Spinal cord (tissue), 10 donors: ENCODE measurements around the gene LRRC36. TPM values are rescaled to one million over a fixed set of nuclear protein-coding genes. Genes with fewer than 3 reads are reported as not detected.
A peak's percentile ranks its signal among the peaks of the same experiment; 100 is the strongest.

Source experiments
- DNase-seq, 6 donors: peaks; one replicate each; pipeline versions ENCODE4 v3.0.0 to v3.0.0-alpha.2; 2013 to 2015; ENCODE audit warnings: low spot score in 6 of 6, low read depth in 4 of 6
- H3K27ac ChIP-seq: one replicate; pipeline ENCODE4 v1.5.1; 2013; ENCODE audit warnings: low read depth, low read length, control low read depth
- H3K27me3 ChIP-seq: one replicate; pipeline ENCODE4 v1.6.1; 2013; ENCODE audit warnings: low read length; ENCODE audit not compliant: control insufficient read depth, insufficient read depth
- H3K36me3 ChIP-seq: one replicate; pipeline ENCODE4 v1.6.1; 2013; ENCODE audit warnings: low read length; ENCODE audit not compliant: control insufficient read depth, insufficient read depth
- H3K4me1 ChIP-seq: one replicate; pipeline ENCODE4 v1.6.1; 2013; ENCODE audit warnings: low read length; ENCODE audit not compliant: control insufficient read depth, insufficient read depth
- H3K4me3 ChIP-seq: one replicate; pipeline ENCODE4 v1.5.1; 2013; ENCODE audit warnings: low read depth, low read length, control low read depth
- H3K9me3 ChIP-seq: one replicate; pipeline ENCODE4 v1.6.1; 2013; ENCODE audit warnings: low read length; ENCODE audit not compliant: control insufficient read depth, insufficient read depth
- WGBS: methylation state at CpG from one replicate; pipeline ENCODE4 v1.1.5; 2013; ENCODE audit warnings: missing lambda C conversion rate; ENCODE audit not compliant: insufficient coverage; 5-methylcytosine and 5-hydroxymethylcytosine counted together
- polyA plus RNA-seq, 2 donors: library from polyadenylated mRNA; unstranded; fragments of 120-200 nt; gene quantifications; one replicate each; pipeline ENCODE4 v1.2.1, GENCODE V29; 2013; ENCODE audit not compliant: insufficient read length in 2 of 2
- total RNA-seq, 2 donors: library from RNA; depleted of rRNA in 1 of 2; stranded (reverse); fragments of 120-200 nt in 1 of 2; fragments of >200 nt in 1 of 2; gene quantifications; one replicate each; pipeline versions ENCODE4 v1.2.3 to v1.2.4, GENCODE V29; 2013 to 2014
- donor health status: healthy.

LRRC36 gene
- total and polyA plus RNA-seq, 4 donors, result 4.3 to 10.9 (median 5.8) TPM

- H3K4me1 ChIP-seq, result peaks cover 45% of the 10 kb centered on the region
- no peaks in the 10 kb centered on the region for H3K27me3 ChIP-seq
- no peak overlapping the region for H3K27ac ChIP-seq
- WGBS, result 91% methylated on average over 5 of the region's 5 CpGs
- DNase-seq, result no peak
- no peak overlapping the region for H3K4me3 ChIP-seq
- peaks cover 16% of the 10 kb centered on the region for H3K36me3 ChIP-seq
- no peaks in the 10 kb centered on the region for H3K9me3 ChIP-seq
Measured at GRCh38 chr16:67386861-67387455, 60.3 kb downstream of the LRRC36 start.

GRCh38 chr16:67387479-67388079, 61.0 kb downstream of the LRRC36 start:
- WGBS, result 90% methylated on average over 7 of the region's 8 CpGs
- Histone ChIP-seq H3K27me3 (no peaks in the 10 kb centered on the region), H3K9me3 (no peaks in the 10 kb centered on the region), H3K4me3 (no peak overlapping the region), H3K4me1 (peaks cover 51% of the 10 kb centered on the region), H3K36me3 (peaks cover 20% of the 10 kb centered on the region), H3K27ac (no peak overlapping the region)
- no peak for DNase-seq

- no peak for DNase-seq
- Histone ChIP-seq H3K36me3 (peaks cover 24% of the 10 kb centered on the region), H3K4me3 (no peak overlapping the region), H3K27me3 (no peaks in the 10 kb centered on the region), H3K9me3 (no peaks in the 10 kb centered on the region), H3K4me1 (peaks cover 57% of the 10 kb centered on the region), H3K27ac (no peak overlapping the region)
- 88% methylated on average over 5 of the region's 8 CpGs for WGBS
Measured at GRCh38 chr16:67388191-67388590, 61.6 kb downstream of the LRRC36 start.

- no peak overlapping the region for H3K4me3 ChIP-seq
- peaks cover 61% of the 10 kb centered on the region for H3K4me1 ChIP-seq
- H3K9me3 ChIP-seq, result no peaks in the 10 kb centered on the region
- DNase-seq, result no peak
- WGBS, result no CpG with 5 or more reads among the region's 2 CpGs
- H3K27me3 ChIP-seq, result no peaks in the 10 kb centered on the region
- peak overlapping the region; percentile 92 for H3K27ac ChIP-seq
- H3K36me3 ChIP-seq, result peaks cover 24% of the 10 kb centered on the region
Measured at GRCh38 chr16:67388591-67388990, 62.0 kb downstream of the LRRC36 start.

GRCh38 chr16:67389911-67390815, 63.5 kb downstream of the LRRC36 start:
- 73% methylated on average over 24 of the region's 27 CpGs for WGBS
- Histone ChIP-seq H3K4me3 (no peak overlapping the region), H3K27ac (peak overlapping the region; percentile 92), H3K4me1 (peaks cover 75% of the 10 kb centered on the region), H3K27me3 (peaks cover 8% of the 10 kb centered on the region), H3K9me3 (no peaks in the 10 kb centered on the region), H3K36me3 (peaks cover 26% of the 10 kb centered on the region)
- peak in 1 of 6 donors; percentile 36 for DNase-seq

GRCh38 chr16:67390816-67391423, 64.3 kb downstream of the LRRC36 start:
- no peaks in the 10 kb centered on the region for H3K9me3 ChIP-seq
- no peak overlapping the region for H3K4me3 ChIP-seq
- peaks cover 83% of the 10 kb centered on the region for H3K4me1 ChIP-seq
- H3K27ac ChIP-seq, result peak overlapping the region; percentile 92
- peaks cover 27% of the 10 kb centered on the region for H3K36me3 ChIP-seq
- H3K27me3 ChIP-seq, result peaks cover 10% of the 10 kb centered on the region
- DNase-seq, result no peak
- WGBS, result 51% methylated on average over 11 of the region's 11 CpGs

GRCh38 chr16:67391424-67392300, 65.0 kb downstream of the LRRC36 start:
- 39% methylated on average over 9 of the region's 15 CpGs for WGBS
- H3K27me3 ChIP-seq, result peaks cover 10% of the 10 kb centered on the region
- H3K4me1 ChIP-seq, result peaks cover 90% of the 10 kb centered on the region
- H3K27ac ChIP-seq, result peak overlapping the region; percentile 92
- peak in 4 of 6 donors; percentile 74 to 94 (median 86) for DNase-seq
- peak overlapping the region; percentile 71 for H3K4me3 ChIP-seq
- H3K36me3 ChIP-seq, result peaks cover 27% of the 10 kb centered on the region
- no peaks in the 10 kb centered on the region for H3K9me3 ChIP-seq

- Histone ChIP-seq H3K27ac (peak overlapping the region; percentile 92), H3K4me3 (peak overlapping the region; percentile 71)
- no peak for DNase-seq
Measured at GRCh38 chr16:67392301-67393059, 65.9 kb downstream of the LRRC36 start.

More at GRCh38 chr16:67392301-67393059, 65.9 kb downstream of the LRRC36 start:
- H3K9me3 ChIP-seq, result no peaks in the 10 kb centered on the region
- H3K36me3 ChIP-seq, result peaks cover 30% of the 10 kb centered on the region
- 59% methylated on average over 18 of the region's 18 CpGs for WGBS
- peaks cover 98% of the 10 kb centered on the region for H3K4me1 ChIP-seq
- H3K27me3 ChIP-seq, result peaks cover 10% of the 10 kb centered on the region
